ACC112 (cell line): ENCODE data around the gene VTI1A.
"Not testable (repeated sequence)": the region's sequence is repeated elsewhere in the genome, so short reads cannot be mapped to it uniquely, and the experiment has no call there.

Experiments used
- H2AFZ ChIP-seq: fragments of 200-600 bp; sonication (generic); one replicate; pipeline ENCODE4 v1.6.0; 2017; ENCODE audit warnings: antibody characterized with exemption, low read length; ENCODE audit not compliant: unreplicated experiment
- H3K27ac ChIP-seq: fragments of 200-600 bp; sonication (generic); 2 replicates; pipeline ENCODE4 v1.5.1; 2014; ENCODE audit warnings: low read depth, mild to moderate bottlenecking, antibody characterized with exemption, low read length, moderate library complexity
- H3K27me3 ChIP-seq: fragments of 200-600 bp; sonication (generic); 2 replicates; pipeline ENCODE4 v1.6.1; 2014; ENCODE audit warnings: mild to moderate bottlenecking, antibody characterized with exemption, low read length, moderate library complexity, mixed read lengths; ENCODE audit not compliant: insufficient read depth
- H3K36me3 ChIP-seq: fragments of 200-600 bp; sonication (generic); 2 replicates; pipeline ENCODE4 v1.6.1; 2016; ENCODE audit warnings: mild to moderate bottlenecking, antibody characterized with exemption, low read length, moderate library complexity, mixed read lengths; ENCODE audit not compliant: insufficient read depth
- H3K4me1 ChIP-seq: fragments of 200-600 bp; sonication (generic); one replicate; pipeline ENCODE4 v1.6.1; 2016; ENCODE audit warnings: low read length, mixed read lengths; ENCODE audit not compliant: insufficient read depth, unreplicated experiment, control insufficient read depth
- H3K4me3 ChIP-seq: fragments of 200-600 bp; sonication (generic); 2 replicates; pipeline ENCODE4 v1.5.1; 2014; ENCODE audit warnings: mild to moderate bottlenecking, low read depth, low read length
- H3K79me2 ChIP-seq: fragments of 200-600 bp; sonication (generic); one replicate; pipeline ENCODE4 v1.6.0; 2016; ENCODE audit warnings: low read length; ENCODE audit not compliant: control insufficient read depth, unreplicated experiment, insufficient read depth

VTI1A gene

DNA sequence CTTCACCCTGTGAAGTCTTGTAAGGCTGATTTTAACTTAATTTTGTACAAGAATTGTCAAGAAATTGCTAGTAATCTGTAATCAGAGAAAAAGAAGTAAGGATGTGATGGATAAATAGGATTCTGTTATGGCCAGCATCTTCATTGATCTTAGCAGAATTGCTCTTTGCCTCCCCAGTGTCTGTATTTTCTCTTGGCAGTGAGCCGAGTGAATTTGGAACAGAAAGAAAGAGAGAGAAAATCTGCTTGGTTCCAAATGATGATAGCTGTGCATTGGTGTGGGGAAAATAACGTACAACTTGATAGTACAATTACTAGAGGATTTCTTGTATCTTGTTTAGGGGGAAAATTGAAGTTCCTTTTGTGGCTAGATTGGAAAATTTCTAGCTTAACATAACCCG lies 34.6 kb downstream of the VTI1A start:
- H3K4me3 ChIP-seq: no peak overlapping the region
- no peak overlapping the region for H2AFZ ChIP-seq
- H3K27me3 ChIP-seq: no peaks in the 10 kb centered on the region
- H3K27ac ChIP-seq: no peak overlapping the region
- no peaks in the 10 kb centered on the region for H3K4me1 ChIP-seq
- H3K79me2 ChIP-seq: no peaks in the 10 kb centered on the region
- no peaks in the 10 kb centered on the region for H3K36me3 ChIP-seq

DNA sequence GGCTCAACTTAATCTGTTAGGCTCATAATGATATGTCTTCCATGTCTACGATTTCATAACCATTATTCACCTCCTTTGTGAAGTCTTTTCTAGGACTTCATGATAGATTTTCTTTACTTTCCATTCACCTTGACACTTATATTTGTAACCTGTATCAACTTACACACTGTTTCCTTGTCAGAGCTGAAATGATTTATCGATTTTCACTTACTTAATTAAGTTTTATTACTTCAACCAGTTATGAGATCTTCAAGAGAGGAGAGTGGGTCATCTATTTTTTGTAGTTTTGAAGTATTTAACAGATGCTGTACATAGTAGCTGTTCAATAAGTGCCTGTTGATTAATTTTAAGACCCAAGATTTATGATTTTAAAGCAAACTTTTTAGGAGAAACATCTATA lies 37.4 kb downstream of the VTI1A start:
- Histone ChIP-seq H3K79me2 (no peaks in the 10 kb centered on the region), H3K36me3 (no peaks in the 10 kb centered on the region), H2AFZ (no peak overlapping the region), H3K4me1 (no peaks in the 10 kb centered on the region), H3K27ac (no peak overlapping the region), H3K4me3 (no peak overlapping the region), H3K27me3 (no peaks in the 10 kb centered on the region)

GRCh38 chr10:112487964-112488363 lies 40.9 kb downstream of the VTI1A start:
- Histone ChIP-seq H3K27me3 (no peaks in the 10 kb centered on the region), H3K27ac (no peak overlapping the region), H3K4me3 (no peak overlapping the region), H3K36me3 (no peaks in the 10 kb centered on the region), H3K79me2 (no peaks in the 10 kb centered on the region), H3K4me1 (peaks cover 16% of the 10 kb centered on the region), H2AFZ (no peak overlapping the region)

GRCh38 chr10:112490545-112490944 lies 43.5 kb downstream of the VTI1A start:
- peaks cover 16% of the 10 kb centered on the region for H3K4me1 ChIP-seq
- no peak overlapping the region for H2AFZ ChIP-seq
- peak overlapping the region; percentile 65; the same call in 1 of the 2 replicates for H3K27ac ChIP-seq
- no peaks in the 10 kb centered on the region for H3K79me2 ChIP-seq
- H3K27me3 ChIP-seq: no peaks in the 10 kb centered on the region
- no peak overlapping the region for H3K4me3 ChIP-seq
- no peaks in the 10 kb centered on the region for H3K36me3 ChIP-seq

- H3K27ac ChIP-seq: peak overlapping the region; percentile 65
- no peaks in the 10 kb centered on the region for H3K27me3 ChIP-seq
- no peak overlapping the region for H3K4me3 ChIP-seq
- H3K36me3 ChIP-seq: no peaks in the 10 kb centered on the region
- no peaks in the 10 kb centered on the region for H3K79me2 ChIP-seq
- no peak overlapping the region for H2AFZ ChIP-seq
- H3K4me1 ChIP-seq: peaks cover 16% of the 10 kb centered on the region
These were observed 44.1 kb downstream of the VTI1A start for GRCh38 chr10:112491144-112491543.

GRCh38 chr10:112492736-112493135 lies 45.7 kb downstream of the VTI1A start:
- no peaks in the 10 kb centered on the region for H3K27me3 ChIP-seq
- no peak overlapping the region for H3K27ac ChIP-seq
- H3K36me3 ChIP-seq: no peaks in the 10 kb centered on the region
- peaks cover 16% of the 10 kb centered on the region for H3K4me1 ChIP-seq
- H3K79me2 ChIP-seq: no peaks in the 10 kb centered on the region
- no peak overlapping the region for H2AFZ ChIP-seq
- no peak overlapping the region for H3K4me3 ChIP-seq

DNA sequence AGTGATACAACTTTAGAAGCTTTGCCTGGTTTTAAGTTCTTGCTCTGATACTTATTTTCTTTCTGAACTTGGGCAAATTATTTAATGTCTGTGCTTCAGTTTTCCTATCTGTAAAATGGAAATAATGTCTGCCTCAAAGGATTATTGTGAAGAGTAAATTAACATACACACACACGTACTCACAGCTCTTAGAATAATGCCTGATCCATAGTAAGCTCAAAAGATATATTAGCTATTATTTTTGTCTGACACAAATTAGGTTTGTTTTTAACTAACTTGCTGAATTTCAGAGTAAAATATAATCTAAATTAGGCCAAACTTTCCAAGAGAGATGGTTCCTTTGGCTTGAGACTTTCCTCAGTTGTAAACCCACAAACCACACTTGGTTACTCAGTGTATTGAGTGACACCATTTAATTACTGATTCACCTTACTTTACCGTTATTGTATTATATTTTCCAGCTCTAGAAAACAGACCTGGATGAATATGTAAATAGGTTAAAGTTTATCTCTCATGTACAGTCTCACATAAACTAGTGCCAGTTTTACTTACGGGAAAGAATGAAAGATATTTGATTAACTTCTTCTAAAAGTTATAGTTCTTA lies 50.4 kb downstream of the VTI1A start:
- no peak overlapping the region for H3K27ac ChIP-seq
- no peaks in the 10 kb centered on the region for H3K36me3 ChIP-seq
- no peaks in the 10 kb centered on the region for H3K79me2 ChIP-seq
- H3K4me3 ChIP-seq: no peak overlapping the region
- no peak overlapping the region for H2AFZ ChIP-seq
- no peaks in the 10 kb centered on the region for H3K27me3 ChIP-seq
- no peaks in the 10 kb centered on the region for H3K4me1 ChIP-seq

- H3K36me3 ChIP-seq: no peaks in the 10 kb centered on the region
- no peak overlapping the region for H3K4me3 ChIP-seq
- no peaks in the 10 kb centered on the region for H3K27me3 ChIP-seq
- no peaks in the 10 kb centered on the region for H3K79me2 ChIP-seq
- H2AFZ ChIP-seq: no peak overlapping the region
- no peak overlapping the region for H3K27ac ChIP-seq
- no peaks in the 10 kb centered on the region for H3K4me1 ChIP-seq
These were observed 51.8 kb downstream of the VTI1A start for GRCh38 chr10:112498806-112499205.

- H3K4me3 ChIP-seq, H3K79me2 ChIP-seq, H2AFZ ChIP-seq, H3K4me1 ChIP-seq, H3K27ac ChIP-seq, H3K27me3 ChIP-seq, H3K36me3 ChIP-seq: not testable (repeated sequence)
These were observed 53.0 kb downstream of the VTI1A start for GRCh38 chr10:112499985-112500384.

DNA sequence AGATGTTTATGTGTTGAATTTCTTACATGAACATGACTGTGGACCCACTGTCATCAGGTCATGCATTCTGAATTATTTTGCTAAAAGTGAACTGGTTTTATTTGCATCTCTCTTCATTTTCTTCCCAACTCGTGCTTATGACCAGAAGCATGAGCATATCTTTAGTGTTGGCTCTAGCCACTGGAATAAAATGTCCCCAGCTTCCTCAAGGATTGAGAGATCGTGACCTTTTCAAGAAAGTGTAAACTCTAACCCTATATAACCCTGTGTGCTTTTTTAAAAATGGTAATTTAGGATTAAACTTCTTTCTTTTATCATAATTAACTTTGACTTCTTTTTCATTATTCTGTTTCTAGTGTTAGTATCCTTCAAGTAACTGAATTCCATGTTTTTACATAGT lies 55.5 kb downstream of the VTI1A start:
- Histone ChIP-seq H3K4me1 (no peaks in the 10 kb centered on the region), H2AFZ (no peak overlapping the region), H3K27me3 (no peaks in the 10 kb centered on the region), H3K36me3 (no peaks in the 10 kb centered on the region), H3K4me3 (no peak overlapping the region), H3K79me2 (no peaks in the 10 kb centered on the region), H3K27ac (no peak overlapping the region)

DNA sequence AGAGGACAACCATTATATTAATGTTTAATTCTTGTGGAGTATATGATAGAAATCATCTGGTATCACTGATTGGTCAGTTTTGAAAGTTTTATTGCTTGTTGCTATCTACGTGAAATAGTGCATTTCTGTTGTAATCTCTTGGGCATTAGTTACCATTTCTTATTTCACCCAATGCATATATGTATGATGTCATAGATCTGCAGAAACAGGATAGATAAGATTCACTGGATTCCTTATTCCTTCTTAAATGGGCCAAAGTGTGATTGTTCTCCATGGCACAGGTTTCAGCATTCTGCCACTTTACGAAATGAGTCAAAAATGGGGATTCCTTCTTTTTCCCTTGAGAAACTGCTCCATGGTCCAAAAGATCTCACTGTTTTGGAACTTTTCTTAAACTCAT lies 56.6 kb downstream of the VTI1A start:
- no peaks in the 10 kb centered on the region for H3K4me1 ChIP-seq
- no peak overlapping the region for H3K4me3 ChIP-seq
- H3K27ac ChIP-seq: no peak overlapping the region
- H3K36me3 ChIP-seq: no peaks in the 10 kb centered on the region
- no peaks in the 10 kb centered on the region for H3K27me3 ChIP-seq
- no peaks in the 10 kb centered on the region for H3K79me2 ChIP-seq
- H2AFZ ChIP-seq: no peak overlapping the region
